OCI-LY3 (cell line): ENCODE data around the gene SH3BGRL3.

ENCODE experiments used
- CTCF ChIP-seq: fragments of 200-600, 300-600 bp; sonication (generic); IDR thresholded peaks from 2 replicates; pipeline ENCODE4 v1.5.1; 2014; ENCODE audit warnings: antibody characterized with exemption, low read length, low read depth
- EZH2phosphoT487 ChIP-seq: fragments of 200-600 bp; shearing (Covaris generic); IDR thresholded peaks from 2 replicates; pipeline ENCODE4 v1.6.1; 2018; ENCODE audit warnings: antibody characterized with exemption, mixed run types, low read depth

- TF ChIP-seq CTCF = no peak
- TF ChIP-seq EZH2phosphoT487 = no peak
These were observed 14.1 kb downstream of the SH3BGRL3 start for GRCh38 chr1:26293911-26294463.
